Heart left ventricle (tissue), 16 donors: ENCODE measurements around the gene PCED1A. TPM values are rescaled to one million over a fixed set of nuclear protein-coding genes. Genes with fewer than 3 reads are reported as not detected.
"Not testable (repeated sequence)": the region's sequence is repeated elsewhere in the genome, so short reads cannot be mapped to it uniquely, and the experiment has no call there.

Source experiments
- ATAC-seq, 4 donors: fragments of 200-7000 bp; cut with Tn5 transposase; one replicate each; pipeline ENCODE4 v1.9.1; 2020 to 2022; ENCODE audit warnings: moderate library complexity in 4 of 4, mild to moderate bottlenecking in 3 of 4, moderate number of reproducible peaks in 1 of 4
- DNase-seq, 5 donors: peaks; one replicate each; pipeline ENCODE4 v3.0.0-alpha.2; 2020
- H3K27ac ChIP-seq, 12 donors: fragments of 200-600 bp; sonication (generic) in 4 of 12; one replicate each; pipeline versions ENCODE4 v1.5.0 to v1.8.0; 2016 to 2022; ENCODE audit warnings: mild to moderate bottlenecking in 2 of 12
- H3K27me3 ChIP-seq, 9 donors: fragments of 200-600 bp; sonication (generic) in 2 of 9; one replicate each; pipeline versions ENCODE4 v1.5.1 to v1.8.0; 2016 to 2022; ENCODE audit warnings: mild to moderate bottlenecking in 3 of 9
- H3K36me3 ChIP-seq, 9 donors: fragments of 200-600 bp; sonication (generic) in 2 of 9; one replicate each; pipeline versions ENCODE4 v1.5.0 to v1.8.0; 2018 to 2022; ENCODE audit warnings: mild to moderate bottlenecking in 2 of 9
- H3K4me1 ChIP-seq, 12 donors: fragments of 200-600 bp; sonication (generic) in 4 of 12; one replicate each; pipeline versions ENCODE4 v1.5.0 to v1.8.0; 2016 to 2022; ENCODE audit warnings: mild to moderate bottlenecking in 3 of 12
- H3K4me3 ChIP-seq, 12 donors: fragments of 200-600 bp; sonication (generic) in 4 of 12; one replicate each; pipeline versions ENCODE4 v1.5.0 to v1.8.0; 2017 to 2022; ENCODE audit warnings: mild to moderate bottlenecking in 9 of 12, moderate library complexity in 4 of 12
- H3K9me3 ChIP-seq, 12 donors: fragments of 200-600 bp; sonication (generic) in 4 of 12; one replicate each; pipeline versions ENCODE4 v1.5.0 to v1.8.0; 2016 to 2022; ENCODE audit warnings: mild to moderate bottlenecking in 1 of 12
- POLR2A ChIP-seq, 2 donors: fragments of 450-650 bp; IDR thresholded peaks; one replicate each; pipeline ENCODE4 v1.6.1; 2017; ENCODE audit warnings: antibody characterized with exemption in 2 of 2, mild to moderate bottlenecking in 2 of 2, moderate library complexity in 2 of 2
- WGBS, 4 donors: extraction: QIAGEN DNeasy Blood & Tissue Kit in 2 of 4; methylation state at CpG; one replicate each; pipeline versions ENCODE4 v1.1.5 to v1.1.7; 2013 to 2018; 5-methylcytosine and 5-hydroxymethylcytosine counted together
- intact Hi-C, 10 donors: fragments of 100-400 bp; cut with DNase I; formaldehyde crosslinking; loops; one replicate each; pipeline versions ENCODE4 v1.11.1 to v1.14.2; 2022
- polyA plus RNA-seq, 2 donors: library from polyadenylated mRNA; stranded (reverse); fragments of 200-250 nt; gene quantifications; one replicate each; pipeline ENCODE4 v1.2.3, GENCODE V29; 2013
- total RNA-seq, 9 donors: library from RNA; depleted of rRNA in 2 of 9; stranded (reverse); fragments of >200 nt in 2 of 9; fragmentation: NEBNext Ultra II Directional in 3 of 9; extraction: Animal tissue kit (Norgen Biotek cat#: 25700) in 3 of 9; gene quantifications; one replicate each; pipeline versions ENCODE4 v1.1.0 to v1.2.4, GENCODE V29; 2016 to 2023
- TF ChIP-seq, protein P1 (sequence below), 12 donors: fragments of 200-600 bp; sonication (generic) in 4 of 12; IDR thresholded peaks; one replicate each; pipeline versions ENCODE4 v1.5.0 to v1.8.0; 2018 to 2022; ENCODE audit warnings: antibody characterized with exemption in 12 of 12, mild to moderate bottlenecking in 5 of 12
- donor health status: ischemic (EF 13 %, LVEDD 7.1; RV severe dilation, severe dysfunction).
- donor health status: healthy with polysubstance abuse.
- donor health status: DM: no; HTN: yes; CAD: no.
- donor health status: DM: no; HTN: no; CAD: no.
- donor health status: ischemic (EF 25% LVEDD 6.9; RV normal size, moderate dysfunction).
- donor health status: ischemic (EF 25% LVEDD 5.7; RV mildly dilated, moderate dysfunction).
- donor health status: healthy.
- donor health status: DM: yes; HTN: yes; CAD: no.
- donor health status: ischemic (EF 35%, LVEDD 5.7; RV mildly dilated, moderate dysfunction).
- donor health status: nonischemic (EF 11% LVEDD 7.7; RV severe dilation, severe dysfunction).
- donor health status: DM: yes; HTN: yes; CAD: no.
- donor health status: PGD.
- donor health status: ischemic (EF 29% LVEDD 5.4; RV normal size, mild dysfunction).
- donor health status: nonischemic (EF 23%, LVEDD 6.1; RV moderate dilation, normal function).

Gene PCED1A
- total and polyA plus RNA-seq, 11 donors, result 5.0 to 20.7 (median 7.0) TPM

GRCh38 chr20:2814587-2815051 lies 25.8 kb downstream of the PCED1A start, which contains the start of gene C20orf141:
Gene C20orf141, plus strand, starts transcription at chr20:2814987. Its CDS starts 198 bp downstream, at chr20:2815185.
- DNase-seq, result peak in 2 of 5 donors; percentile 50 to 73
- intact Hi-C loops, result loop anchor here in 1 of 10 donors (5.0 kb wide), 1 partner anchor 52 kb away; no protein-coding TSS in a partner anchor
- no peaks in the 10 kb centered on the region for H3K36me3 ChIP-seq
- H3K4me3 ChIP-seq, result no peak within 1 kb of the TSS
- ATAC-seq, result peak in 3 of 4 donors; percentile 37 to 63 (median 42)
- H3K27me3 ChIP-seq, result peaks cover 0 to 34% (median 2%) of the 10 kb centered on the region in 9 donors
- WGBS, 4 donors, result 23 to 31% (median 27%) methylated on average over 5 of the region's 5 CpGs
- TF ChIP-seq, protein P1, sequence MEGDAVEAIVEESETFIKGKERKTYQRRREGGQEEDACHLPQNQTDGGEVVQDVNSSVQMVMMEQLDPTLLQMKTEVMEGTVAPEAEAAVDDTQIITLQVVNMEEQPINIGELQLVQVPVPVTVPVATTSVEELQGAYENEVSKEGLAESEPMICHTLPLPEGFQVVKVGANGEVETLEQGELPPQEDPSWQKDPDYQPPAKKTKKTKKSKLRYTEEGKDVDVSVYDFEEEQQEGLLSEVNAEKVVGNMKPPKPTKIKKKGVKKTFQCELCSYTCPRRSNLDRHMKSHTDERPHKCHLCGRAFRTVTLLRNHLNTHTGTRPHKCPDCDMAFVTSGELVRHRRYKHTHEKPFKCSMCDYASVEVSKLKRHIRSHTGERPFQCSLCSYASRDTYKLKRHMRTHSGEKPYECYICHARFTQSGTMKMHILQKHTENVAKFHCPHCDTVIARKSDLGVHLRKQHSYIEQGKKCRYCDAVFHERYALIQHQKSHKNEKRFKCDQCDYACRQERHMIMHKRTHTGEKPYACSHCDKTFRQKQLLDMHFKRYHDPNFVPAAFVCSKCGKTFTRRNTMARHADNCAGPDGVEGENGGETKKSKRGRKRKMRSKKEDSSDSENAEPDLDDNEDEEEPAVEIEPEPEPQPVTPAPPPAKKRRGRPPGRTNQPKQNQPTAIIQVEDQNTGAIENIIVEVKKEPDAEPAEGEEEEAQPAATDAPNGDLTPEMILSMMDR (IDR thresholded peaks at IDR 0.05), result no peak
- no peak for TF ChIP-seq POLR2A (IDR thresholded peaks at IDR 0.05)
- H3K4me1 ChIP-seq, result peaks cover 0 to 8% (median 0%) of the 10 kb centered on the region in 12 donors
- peak within 1 kb of the TSS in 1 of 12 donors; percentile 49 for H3K27ac ChIP-seq
- H3K9me3 ChIP-seq, result peaks cover 0 to 18% (median 7%) of the 10 kb centered on the region in 12 donors

DNA sequence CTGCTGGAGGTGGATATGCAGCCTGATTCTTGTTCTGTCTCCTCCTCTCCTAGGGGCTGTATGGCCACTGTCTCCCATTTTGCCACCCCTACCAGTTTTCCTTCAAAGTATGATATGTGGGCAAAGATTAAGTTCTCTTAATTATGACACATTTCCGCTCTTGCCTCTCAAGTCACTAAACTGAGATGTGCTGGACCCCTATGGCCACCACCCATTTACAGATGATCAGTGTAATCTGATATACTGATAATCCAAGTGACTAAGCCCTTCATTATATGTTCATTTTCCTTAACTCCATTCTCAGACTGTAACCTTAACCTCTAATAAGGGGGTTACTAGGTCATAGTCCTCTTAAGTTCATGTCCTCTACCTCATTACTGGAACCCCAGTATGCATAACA lies 26.4 kb downstream of the PCED1A start:
- WGBS, 4 donors, result 96 to 100% (median 100%) methylated on average over 1 of the region's 1 CpG
- no peak for ATAC-seq
- H3K27me3 ChIP-seq, result peaks cover 0 to 34% (median 0%) of the 10 kb centered on the region in 9 donors
- H3K4me1 ChIP-seq, result peaks cover 0 to 8% (median 0%) of the 10 kb centered on the region in 12 donors
- H3K36me3 ChIP-seq, result no peaks in the 10 kb centered on the region
- no peak for TF ChIP-seq POLR2A (IDR thresholded peaks at IDR 0.05)
- TF ChIP-seq, protein P1 (IDR thresholded peaks at IDR 0.05), result no peak
- intact Hi-C loops, result loop anchor here in 1 of 10 donors (5.0 kb wide), 1 partner anchor 52 kb away; no protein-coding TSS in a partner anchor
- H3K4me3 ChIP-seq, result no peak overlapping the region
- DNase-seq, result no peak
- H3K27ac ChIP-seq, result no peak overlapping the region
- H3K9me3 ChIP-seq, result peaks cover 0 to 18% (median 7%) of the 10 kb centered on the region in 12 donors

DNA sequence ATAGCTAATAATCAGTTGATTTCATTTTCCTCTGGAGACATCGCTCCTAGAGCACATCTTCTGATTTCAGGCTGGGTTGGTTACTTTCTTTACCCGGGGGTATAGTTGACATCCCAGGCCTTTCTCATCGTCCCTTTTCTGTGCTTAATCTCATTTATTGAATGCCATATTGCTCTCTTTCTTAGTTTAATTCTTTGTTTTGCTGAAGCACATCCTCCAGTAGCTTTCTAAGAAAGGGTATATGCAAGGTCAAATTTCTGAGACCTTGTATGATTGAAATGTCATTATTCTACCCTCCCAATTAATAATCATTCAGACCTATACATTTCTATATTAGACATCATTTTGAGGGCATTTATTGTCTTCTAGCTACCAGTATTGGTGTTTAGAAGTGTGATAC lies 28.3 kb downstream of the PCED1A start:
- 68 to 88% (median 80%) methylated on average over 3 of the region's 3 CpGs for WGBS, 4 donors
- Histone ChIP-seq H3K4me3 (no peak overlapping the region), H3K36me3 (no peaks in the 10 kb centered on the region), H3K4me1 (peaks cover 0 to 8% (median 0%) of the 10 kb centered on the region in 12 donors), H3K27ac (no peak overlapping the region), H3K27me3 (peaks cover 0 to 49% (median 9%) of the 10 kb centered on the region in 9 donors), H3K9me3 (peaks cover 0 to 18% (median 7%) of the 10 kb centered on the region in 12 donors)
- DNase-seq (no peak), ATAC-seq (no peak)
- TF ChIP-seq POLR2A (IDR thresholded peaks at IDR 0.05), result no peak
- TF ChIP-seq, protein P1 (IDR thresholded peaks at IDR 0.05), result no peak
- intact Hi-C loops, result loop anchor here in 1 of 10 donors (5.0 kb wide), 1 partner anchor 50 kb away; no protein-coding TSS in a partner anchor

GRCh38 chr20:2809690-2810089 lies 30.8 kb downstream of the PCED1A start:
- 88 to 91% (median 89%) methylated on average over 10 of the region's 10 CpGs for WGBS, 4 donors
- H3K9me3 ChIP-seq, result peaks cover 0 to 18% (median 7%) of the 10 kb centered on the region in 12 donors
- H3K27me3 ChIP-seq, result peaks cover 11 to 74% (median 29%) of the 10 kb centered on the region in 9 donors
- TF ChIP-seq, protein P1 (IDR thresholded peaks at IDR 0.05), result no peak
- no peak for TF ChIP-seq POLR2A (IDR thresholded peaks at IDR 0.05)
- intact Hi-C loops, result loop anchor here in 1 of 10 donors (5.0 kb wide), 1 partner anchor 47 kb away; no protein-coding TSS in a partner anchor
- no peak overlapping the region for H3K4me3 ChIP-seq
- no peaks in the 10 kb centered on the region for H3K36me3 ChIP-seq
- peaks cover 0 to 11% (median 0%) of the 10 kb centered on the region in 12 donors for H3K4me1 ChIP-seq
- DNase-seq, result no peak
- ATAC-seq, result no peak
- no peak overlapping the region for H3K27ac ChIP-seq

- ATAC-seq, intact Hi-C loops, H3K27ac ChIP-seq, H3K36me3 ChIP-seq, DNase-seq, H3K4me3 ChIP-seq: not testable (repeated sequence)
- peaks cover 0 to 12% (median 0%) of the 10 kb centered on the region in 12 donors for H3K4me1 ChIP-seq
- peaks cover 13 to 92% (median 39%) of the 10 kb centered on the region in 9 donors for H3K27me3 ChIP-seq
- H3K9me3 ChIP-seq, result peaks cover 0 to 18% (median 7%) of the 10 kb centered on the region in 12 donors
- WGBS, 4 donors, result 72 to 90% (median 80%) methylated on average over 7 to 9 of the region's 9 CpGs
These were observed 32.5 kb downstream of the PCED1A start for GRCh38 chr20:2807929-2808328.
